Measurements from ENCODE around the gene SMIM38. TPM values are rescaled to one million over a fixed set of nuclear protein-coding genes. Genes with fewer than 3 reads are reported as not detected.
"Not testable (repeated sequence)": the region's sequence is repeated elsewhere in the genome, so short reads cannot be mapped to it uniquely, and the experiment has no call there.

Gene SMIM38
- total RNA-seq, 2 donors from 2014 or later, result 8.9 to 15.6 TPM

DNA sequence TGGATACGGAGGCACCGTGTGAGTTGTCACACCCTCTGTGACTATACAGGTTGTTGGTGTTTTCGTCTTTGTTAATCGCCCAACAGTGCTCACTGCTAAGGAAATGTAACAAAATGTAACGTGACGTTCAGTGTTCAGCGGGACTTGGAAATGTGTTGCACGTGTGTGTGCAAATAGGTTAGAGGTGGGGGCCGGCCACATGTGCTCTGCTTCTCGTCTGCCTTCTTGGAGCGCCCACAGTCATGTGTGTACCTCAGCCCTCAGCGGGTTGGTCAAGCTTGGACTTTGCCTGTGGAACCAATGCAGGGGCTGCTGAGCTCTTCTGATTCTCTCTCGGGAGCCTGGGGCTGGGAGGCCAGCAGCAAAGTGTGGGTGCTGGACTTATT is 7.4 kb upstream of the SMIM38 start:
- Histone ChIP-seq H3K4me3 (no peak overlapping the region), H3K9me3 (peaks cover 0 to 4% (median 0%) of the 10 kb centered on the region in 3 donors), H3K27me3 (no peaks in the 10 kb centered on the region), H3K27ac (no peak overlapping the region), H3K4me1 (peaks cover 4% of the 10 kb centered on the region), H3K36me3 (replicated peaks in 1 of 2; ENCODE audit: insufficient read depth in 1 of 2, low read depth in 2 of 2) (no peaks in the 10 kb centered on the region)
- ATAC-seq (no peak), DNase-seq (peak in 1 of 4 donors; percentile 3)
- TF ChIP-seq, protein P1, sequence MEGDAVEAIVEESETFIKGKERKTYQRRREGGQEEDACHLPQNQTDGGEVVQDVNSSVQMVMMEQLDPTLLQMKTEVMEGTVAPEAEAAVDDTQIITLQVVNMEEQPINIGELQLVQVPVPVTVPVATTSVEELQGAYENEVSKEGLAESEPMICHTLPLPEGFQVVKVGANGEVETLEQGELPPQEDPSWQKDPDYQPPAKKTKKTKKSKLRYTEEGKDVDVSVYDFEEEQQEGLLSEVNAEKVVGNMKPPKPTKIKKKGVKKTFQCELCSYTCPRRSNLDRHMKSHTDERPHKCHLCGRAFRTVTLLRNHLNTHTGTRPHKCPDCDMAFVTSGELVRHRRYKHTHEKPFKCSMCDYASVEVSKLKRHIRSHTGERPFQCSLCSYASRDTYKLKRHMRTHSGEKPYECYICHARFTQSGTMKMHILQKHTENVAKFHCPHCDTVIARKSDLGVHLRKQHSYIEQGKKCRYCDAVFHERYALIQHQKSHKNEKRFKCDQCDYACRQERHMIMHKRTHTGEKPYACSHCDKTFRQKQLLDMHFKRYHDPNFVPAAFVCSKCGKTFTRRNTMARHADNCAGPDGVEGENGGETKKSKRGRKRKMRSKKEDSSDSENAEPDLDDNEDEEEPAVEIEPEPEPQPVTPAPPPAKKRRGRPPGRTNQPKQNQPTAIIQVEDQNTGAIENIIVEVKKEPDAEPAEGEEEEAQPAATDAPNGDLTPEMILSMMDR (IDR thresholded peaks at IDR 0.05), result no peak
- TF ChIP-seq POLR2A (IDR thresholded peaks at IDR 0.05), result no peak
- intact Hi-C loops (cut with DNase I), result no loop called here
- 89 to 95% methylated on average over 13 of the region's 13 CpGs for WGBS, 2 donors

DNA sequence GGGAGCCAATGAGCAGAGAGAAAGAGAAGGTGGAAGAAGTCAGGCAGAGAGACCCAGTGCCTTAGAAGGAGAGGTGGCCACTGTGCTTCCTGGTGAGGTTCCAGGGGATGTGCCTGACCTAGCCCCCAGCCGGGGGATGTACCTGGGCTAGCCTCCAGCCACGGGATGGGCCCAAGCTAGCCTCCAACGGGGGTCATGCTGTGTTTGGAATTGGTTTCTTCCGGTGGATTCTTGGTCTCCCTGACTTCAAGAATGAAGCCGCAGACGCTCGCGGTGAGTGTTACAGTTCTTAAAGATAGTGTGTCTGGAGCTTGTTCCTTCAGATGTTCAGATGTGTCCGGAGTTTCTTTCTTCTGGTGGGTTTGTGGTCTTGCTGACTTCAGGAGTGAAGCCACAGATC is 6.9 kb upstream of the SMIM38 start:
- DNase-seq (peak in 1 of 4 donors; percentile 7), ATAC-seq (no peak)
- TF ChIP-seq, protein P1 (IDR thresholded peaks at IDR 0.05), result no peak
- no peak for TF ChIP-seq POLR2A (IDR thresholded peaks at IDR 0.05)
- H3K36me3 ChIP-seq (replicated peaks in 1 of 2; ENCODE audit: insufficient read depth in 1 of 2, low read depth in 2 of 2), result no peaks in the 10 kb centered on the region
- H3K9me3 ChIP-seq, result peaks cover 0 to 4% (median 0%) of the 10 kb centered on the region in 3 donors
- H3K27ac ChIP-seq, result no peak overlapping the region
- intact Hi-C loops (cut with DNase I), result no loop called here
- peaks cover 4% of the 10 kb centered on the region for H3K4me1 ChIP-seq
- no peak overlapping the region for H3K4me3 ChIP-seq
- no peaks in the 10 kb centered on the region for H3K27me3 ChIP-seq
- WGBS, 2 donors, result 88 to 90% methylated on average over 7 to 9 of the region's 9 CpGs

DNA sequence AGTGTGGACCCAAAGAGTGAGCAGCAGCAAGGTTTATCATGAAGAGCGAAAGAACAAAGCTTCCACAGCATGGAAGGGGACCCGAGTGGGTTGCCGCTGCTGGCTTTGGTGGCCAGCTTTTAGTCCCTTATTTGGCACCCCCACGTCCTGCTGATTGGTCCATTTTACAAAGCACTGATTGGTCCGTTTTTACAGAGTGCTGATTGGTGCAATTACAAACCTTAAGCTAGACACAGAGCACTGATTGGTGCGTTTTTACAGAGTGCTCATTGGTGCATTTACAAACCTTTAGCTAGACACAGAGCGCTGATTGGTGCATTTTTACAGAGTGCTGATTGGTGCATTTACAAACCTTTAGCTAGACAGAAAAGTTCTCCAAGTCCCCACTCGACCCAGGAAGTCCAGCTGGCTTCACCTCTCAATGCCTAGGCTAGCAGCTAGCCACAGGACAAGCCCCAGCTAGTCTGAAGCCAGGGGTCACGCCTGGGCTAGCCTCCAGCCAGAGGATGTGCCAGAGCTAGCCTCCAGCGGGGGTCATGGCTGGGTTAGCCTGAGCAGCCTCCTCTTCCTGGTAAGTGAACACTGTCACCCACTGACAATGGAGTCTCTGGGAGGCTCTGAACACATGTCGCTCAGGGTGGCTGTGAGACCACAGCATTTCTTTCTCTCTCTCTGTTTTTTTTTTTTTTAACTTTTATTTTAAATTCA is 6.2 kb upstream of the SMIM38 start:
- H3K4me1 ChIP-seq; H3K9me3 ChIP-seq; H3K4me3 ChIP-seq; intact Hi-C loops (cut with DNase I); H3K36me3 ChIP-seq (replicated peaks in 1 of 2; ENCODE audit: insufficient read depth in 1 of 2, low read depth in 2 of 2); H3K27ac ChIP-seq; H3K27me3 ChIP-seq; ATAC-seq: not testable (repeated sequence)
- peak in 1 of 4 donors; percentile 5 for DNase-seq
- WGBS, 2 donors, result 82 to 93% methylated on average over 8 to 11 of the region's 11 CpGs

DNA sequence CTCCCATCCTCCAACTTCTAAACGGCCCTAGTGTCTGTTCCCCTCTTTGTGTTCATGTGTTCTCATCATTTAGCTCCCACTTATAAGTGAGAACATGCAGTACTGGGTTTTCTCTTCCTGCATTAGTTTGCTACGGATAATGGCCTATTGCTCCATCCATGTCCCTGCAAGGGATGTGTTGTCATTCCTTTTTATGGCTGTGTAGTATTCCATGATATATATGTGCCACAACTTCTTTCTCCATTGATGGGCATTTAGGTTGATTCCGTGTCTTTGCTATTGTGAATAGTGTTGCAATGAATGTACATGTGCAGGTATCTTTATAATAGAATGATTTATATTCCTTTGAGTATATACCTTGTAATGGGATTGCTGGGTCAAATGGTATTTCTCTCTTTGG is 5.6 kb upstream of the SMIM38 start:
- Histone ChIP-seq H3K27ac (no peak overlapping the region), H3K27me3 (no peaks in the 10 kb centered on the region), H3K4me3 (no peak overlapping the region), H3K36me3 (replicated peaks in 1 of 2; ENCODE audit: insufficient read depth in 1 of 2, low read depth in 2 of 2) (no peaks in the 10 kb centered on the region), H3K4me1 (peaks cover 5% of the 10 kb centered on the region), H3K9me3 (peaks cover 0 to 4% (median 0%) of the 10 kb centered on the region in 3 donors)
- TF ChIP-seq, protein P1 (IDR thresholded peaks at IDR 0.05), result no peak
- TF ChIP-seq POLR2A (IDR thresholded peaks at IDR 0.05), result no peak
- DNase-seq, result no peak
- intact Hi-C loops (cut with DNase I), result no loop called here
- ATAC-seq, result no peak
- 73 to 75% methylated on average over 3 of the region's 3 CpGs for WGBS, 2 donors

DNA sequence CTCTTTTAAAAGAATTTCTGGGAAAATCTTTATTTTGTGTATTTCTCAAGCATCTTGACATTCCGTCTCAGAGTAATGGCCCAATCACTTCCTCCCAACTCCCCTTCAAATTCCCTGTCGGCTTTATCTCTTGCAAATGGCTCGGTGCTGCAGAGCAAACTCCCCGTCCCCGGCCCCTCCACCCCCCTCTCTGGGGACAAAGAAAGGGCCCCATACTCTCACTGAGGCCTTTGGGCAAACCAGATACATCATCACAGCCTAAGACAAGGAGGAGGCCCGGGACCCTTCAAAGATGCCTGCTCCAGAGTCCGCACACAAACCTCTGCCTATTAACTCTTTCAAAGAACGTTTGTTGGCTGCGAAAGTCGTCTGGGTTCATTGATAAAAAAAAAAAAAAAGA is 3.9 kb upstream of the SMIM38 start:
- no peaks in the 10 kb centered on the region for H3K9me3 ChIP-seq
- DNase-seq (no peak), ATAC-seq (no peak)
- intact Hi-C loops (cut with DNase I), result no loop called here
- no peaks in the 10 kb centered on the region for H3K27me3 ChIP-seq
- 66 to 72% methylated on average over 10 of the region's 10 CpGs for WGBS, 2 donors
- H3K4me3 ChIP-seq, result no peak overlapping the region
- H3K4me1 ChIP-seq, result peaks cover 21% of the 10 kb centered on the region
- H3K27ac ChIP-seq, result no peak overlapping the region
- TF ChIP-seq, protein P1 (IDR thresholded peaks at IDR 0.05), result no peak
- TF ChIP-seq POLR2A (IDR thresholded peaks at IDR 0.05), result no peak
- H3K36me3 ChIP-seq (replicated peaks in 1 of 2; ENCODE audit: insufficient read depth in 1 of 2, low read depth in 2 of 2), result no peaks in the 10 kb centered on the region

Measured in body of pancreas (tissue), 4 donors.